OCI-LY3 (cell line): Measurements from ENCODE around the gene EEF2K.

Source experiments
- CTCF ChIP-seq: fragments of 200-600, 300-600 bp; sonication (generic); IDR thresholded peaks from 2 replicates; pipeline ENCODE4 v1.5.1; 2014; ENCODE audit warnings: antibody characterized with exemption, low read length, low read depth
- EZH2phosphoT487 ChIP-seq: fragments of 200-600 bp; shearing (Covaris generic); IDR thresholded peaks from 2 replicates; pipeline ENCODE4 v1.6.1; 2018; ENCODE audit warnings: antibody characterized with exemption, mixed run types, low read depth

- no peak for TF ChIP-seq CTCF
- no peak for TF ChIP-seq EZH2phosphoT487
These were observed 1.8 kb downstream of the EEF2K start for GRCh38 chr16:22207715-22208360.
